Trophoblast cell (in vitro differentiated cells and primary cell): ENCODE data around the gene POLR2C.
A peak's percentile ranks its signal among the peaks of the same experiment; 100 is the strongest.

Experiments used
- DNase-seq, 2 donors: peaks; one replicate each; pipeline ENCODE4 v3.0.0-alpha.2; 2016
- H2AFZ ChIP-seq: 2 replicates; pipeline ENCODE4 v1.6.1; 2013; ENCODE audit warnings: low read length, moderate library complexity, mild to moderate bottlenecking; ENCODE audit not compliant: insufficient read depth, poor library complexity
- H2AK5ac ChIP-seq: 2 replicates; pipeline ENCODE4 v1.6.1; 2013; ENCODE audit warnings: mild to moderate bottlenecking, low read length
- H2BK120ac ChIP-seq: 2 replicates; pipeline ENCODE4 v1.6.1; 2013; ENCODE audit warnings: low read length, mild to moderate bottlenecking, moderate library complexity; ENCODE audit not compliant: insufficient read depth, poor library complexity
- H2BK12ac ChIP-seq: 2 replicates; pipeline ENCODE4 v1.6.1; 2013; ENCODE audit warnings: mild to moderate bottlenecking, low read length, moderate library complexity
- H2BK5ac ChIP-seq: 2 replicates; pipeline ENCODE4 v1.6.1; 2013; ENCODE audit warnings: low read length, low read depth, moderate library complexity, mild to moderate bottlenecking; ENCODE audit not compliant: poor library complexity
- H3K14ac ChIP-seq: 2 replicates; pipeline ENCODE4 v1.6.1; 2013; ENCODE audit warnings: mild to moderate bottlenecking, low read length
- H3K18ac ChIP-seq: 2 replicates; pipeline ENCODE4 v1.6.1; 2013; ENCODE audit warnings: mild to moderate bottlenecking, low read length
- H3K23ac ChIP-seq: 2 replicates; pipeline ENCODE4 v1.6.1; 2013; ENCODE audit warnings: low read length
- H3K27ac ChIP-seq: 2 replicates; pipeline ENCODE4 v1.5.1; 2013; ENCODE audit warnings: low read depth, mild to moderate bottlenecking, inconsistent platforms, low read length, moderate library complexity
- H3K27me3 ChIP-seq: 2 replicates; pipeline ENCODE4 v1.6.1; 2013; ENCODE audit warnings: inconsistent platforms, mild to moderate bottlenecking, low read length, moderate library complexity; ENCODE audit not compliant: insufficient read depth
- H3K36me3 ChIP-seq, 2 experiments: 1 replicate in 1 of 2; 2 replicates in 1 of 2; pipeline ENCODE4 v1.6.1; 2013; ENCODE audit warnings: low read length in 2 of 2, mild to moderate bottlenecking in 2 of 2, moderate library complexity in 1 of 2; ENCODE audit not compliant: insufficient read depth in 2 of 2, control insufficient read depth in 1 of 2
- H3K4ac ChIP-seq: 2 replicates; pipeline ENCODE4 v1.6.1; 2013; ENCODE audit warnings: low read depth, mild to moderate bottlenecking, low read length, moderate library complexity
- H3K4me1 ChIP-seq, 2 experiments: 1 replicate in 1 of 2; 2 replicates in 1 of 2; pipeline ENCODE4 v1.6.1; 2013; ENCODE audit warnings: low read length in 2 of 2, mild to moderate bottlenecking in 2 of 2, moderate library complexity in 1 of 2; ENCODE audit not compliant: insufficient read depth in 2 of 2, control insufficient read depth in 1 of 2
- H3K4me2 ChIP-seq: 2 replicates; pipeline ENCODE4 v1.6.1; 2013; ENCODE audit warnings: inconsistent platforms, mild to moderate bottlenecking, low read length, moderate library complexity
- H3K4me3 ChIP-seq: 2 replicates; pipeline ENCODE4 v1.5.1; 2013; ENCODE audit warnings: mild to moderate bottlenecking, low read depth, low read length, inconsistent platforms
- H3K79me1 ChIP-seq: one replicate; pipeline ENCODE4 v1.6.1; 2013; ENCODE audit warnings: low read length
- H3K79me2 ChIP-seq: 2 replicates; pipeline ENCODE4 v1.6.1; 2013; ENCODE audit warnings: low read length, mild to moderate bottlenecking; ENCODE audit not compliant: control insufficient read depth, insufficient read depth, poor library complexity
- H3K9ac ChIP-seq: 2 replicates; pipeline ENCODE4 v1.6.1; 2013; ENCODE audit warnings: mild to moderate bottlenecking, low read length
- H3K9me3 ChIP-seq: 2 replicates; pipeline ENCODE4 v1.6.1; 2013; ENCODE audit warnings: low read depth, mild to moderate bottlenecking, control low read depth, inconsistent platforms, low read length; ENCODE audit not compliant: insufficient read depth
- H4K12ac ChIP-seq: 2 replicates; pipeline ENCODE4 v1.6.1; 2013; ENCODE audit warnings: low read depth, mild to moderate bottlenecking, low read length, moderate library complexity
- H4K8ac ChIP-seq: 2 replicates; pipeline ENCODE4 v1.6.1; 2013; ENCODE audit warnings: low read depth, mild to moderate bottlenecking, low read length, moderate library complexity
- H4K91ac ChIP-seq: one replicate; pipeline ENCODE4 v1.6.1; 2013; ENCODE audit warnings: low read depth, mild to moderate bottlenecking, low read length, moderate library complexity
- WGBS: extraction: QIAGEN DNeasy Blood & Tissue Kit; methylation state at CpG from one replicate; pipeline ENCODE4 v1.1.7; 2013; ENCODE audit warnings: missing lambda C conversion rate; ENCODE audit not compliant: insufficient read length, insufficient coverage; ENCODE audit errors: extremely low coverage; 5-methylcytosine and 5-hydroxymethylcytosine counted together

Gene POLR2C

GRCh38 chr16:57516773-57517172, 54.3 kb downstream of the POLR2C start:
- Histone ChIP-seq H3K4me2 (no peak overlapping the region), H3K27ac (peak overlapping the region; percentile 98), H2AFZ (no peak overlapping the region), H3K27me3 (no peaks in the 10 kb centered on the region), H3K18ac (peak overlapping the region; percentile 87), H2AK5ac (peak overlapping the region; percentile 98), H3K79me2 (peaks cover 28% of the 10 kb centered on the region), H3K4ac (peak overlapping the region; percentile 88), H3K4me3 (no peak overlapping the region), H4K91ac (peak overlapping the region; percentile 97), H3K14ac (peak overlapping the region; percentile 87), H3K9me3 (no peaks in the 10 kb centered on the region), H3K79me1 (peaks cover 66% of the 10 kb centered on the region), H3K4me1 (peaks cover 49 to 53% of the 10 kb centered on the region in 2 experiments), H4K8ac (peak overlapping the region; percentile 80), H2BK5ac (peak overlapping the region; percentile 98), H2BK12ac (peak overlapping the region; percentile 98), H3K36me3 (peaks cover 5 to 20% of the 10 kb centered on the region in 2 experiments), H4K12ac (no peak overlapping the region), H3K9ac (no peak overlapping the region), H2BK120ac (peak overlapping the region; percentile 98), H3K23ac (no peak overlapping the region)
- WGBS = no CpG with 5 or more reads among the region's 3 CpGs
- no peak for DNase-seq

DNA sequence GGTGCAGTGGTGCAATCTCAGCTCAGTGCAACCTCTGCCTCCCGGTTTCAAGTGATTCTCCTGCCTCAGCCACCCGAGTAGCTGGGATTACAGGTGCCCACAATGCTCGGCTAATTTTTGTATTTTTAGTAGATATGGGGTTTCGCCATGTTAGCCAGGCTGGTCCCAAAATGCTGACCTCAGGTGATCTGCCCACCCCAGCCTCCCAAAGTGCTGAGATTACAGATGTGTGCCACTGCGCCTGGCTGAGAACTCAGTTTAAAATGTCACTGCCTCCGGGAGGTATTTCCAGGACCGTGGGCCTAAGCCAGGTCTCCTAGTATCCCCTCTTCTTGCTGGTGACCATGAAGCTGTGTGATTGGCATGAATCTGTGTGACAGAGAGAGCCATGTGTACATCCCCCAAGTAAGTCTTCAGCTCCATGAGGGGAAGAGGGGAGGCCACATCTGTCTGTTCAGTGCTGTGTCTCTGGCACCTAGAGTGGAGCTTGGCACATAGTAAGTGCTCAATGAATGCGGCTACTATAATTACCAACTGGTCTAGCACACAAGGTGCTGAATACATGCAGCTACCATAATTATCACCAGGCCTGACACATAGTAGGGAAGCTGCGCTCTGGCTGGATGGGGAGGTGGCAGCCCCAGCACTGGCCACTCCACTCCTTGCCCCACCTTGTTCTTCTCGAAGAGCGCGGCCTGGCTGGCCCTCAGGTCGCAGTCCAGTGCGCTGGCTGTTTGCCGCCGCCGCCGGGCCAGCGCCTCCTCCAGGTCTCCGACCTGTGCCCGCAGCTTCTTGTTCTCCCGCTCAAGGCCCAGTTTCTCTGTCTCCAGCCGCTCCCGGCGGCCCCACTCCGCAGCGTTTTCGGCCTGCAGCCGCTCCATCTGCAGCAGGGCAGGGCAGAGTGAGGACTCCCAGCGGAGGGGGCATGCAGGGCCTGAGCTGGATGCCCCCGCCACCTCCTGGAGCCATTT, 55.2 kb downstream of the POLR2C start:
- H3K9me3 ChIP-seq = no peaks in the 10 kb centered on the region
- H3K79me2 ChIP-seq = peaks cover 25% of the 10 kb centered on the region
- H3K9ac ChIP-seq = no peak overlapping the region
- DNase-seq = no peak
- peaks cover 42 to 47% of the 10 kb centered on the region in 2 experiments for H3K4me1 ChIP-seq
- peak overlapping the region; percentile 99 for H2BK12ac ChIP-seq
- H3K14ac ChIP-seq = peak overlapping the region; percentile 42
- peak overlapping the region; percentile 86 for H2BK120ac ChIP-seq
- H3K4me2 ChIP-seq = no peak overlapping the region
- WGBS = no CpG with 5 or more reads among the region's 31 CpGs
- no peak overlapping the region for H3K4me3 ChIP-seq
- peak overlapping the region; percentile 28 for H4K12ac ChIP-seq
- H3K27me3 ChIP-seq = no peaks in the 10 kb centered on the region
- H2BK5ac ChIP-seq = peak overlapping the region; percentile 65
- H2AFZ ChIP-seq = no peak overlapping the region
- peak overlapping the region; percentile 48 for H3K18ac ChIP-seq
- H3K23ac ChIP-seq = no peak overlapping the region
- H3K79me1 ChIP-seq = peaks cover 57% of the 10 kb centered on the region
- H3K36me3 ChIP-seq = peaks cover 7 to 18% of the 10 kb centered on the region in 2 experiments
- H4K91ac ChIP-seq = peak overlapping the region; percentile 97
- peak overlapping the region; percentile 97 for H2AK5ac ChIP-seq
- peak overlapping the region; percentile 23 for H4K8ac ChIP-seq
- H3K4ac ChIP-seq = peak overlapping the region; percentile 71
- peak overlapping the region; percentile 6 for H3K27ac ChIP-seq

GRCh38 chr16:57518520-57518919, 56.0 kb downstream of the POLR2C start:
- Histone ChIP-seq H3K79me1 (peaks cover 53% of the 10 kb centered on the region), H2AFZ (no peak overlapping the region), H2BK120ac (peak overlapping the region; percentile 86), H3K4me3 (no peak overlapping the region), H3K4me1 (peaks cover 38 to 42% of the 10 kb centered on the region in 2 experiments), H3K14ac (peak overlapping the region; percentile 42), H3K79me2 (peaks cover 24% of the 10 kb centered on the region), H3K36me3 (peaks cover 7 to 18% of the 10 kb centered on the region in 2 experiments), H4K91ac (peak overlapping the region; percentile 97), H2BK12ac (peak overlapping the region; percentile 99), H3K4me2 (no peak overlapping the region), H3K4ac (peak overlapping the region; percentile 71), H3K9ac (no peak overlapping the region), H2AK5ac (peak overlapping the region; percentile 97), H3K18ac (peak overlapping the region; percentile 48), H3K9me3 (no peaks in the 10 kb centered on the region), H3K27ac (peak overlapping the region; percentile 6), H2BK5ac (peak overlapping the region; percentile 65), H4K12ac (peak overlapping the region; percentile 28), H3K23ac (no peak overlapping the region), H4K8ac (peak overlapping the region; percentile 40), H3K27me3 (no peaks in the 10 kb centered on the region)
- DNase-seq = no peak
- WGBS = no CpG with 5 or more reads among the region's 13 CpGs

GRCh38 chr16:57518922-57519321, 56.4 kb downstream of the POLR2C start:
- no peak overlapping the region for H3K4me3 ChIP-seq
- H3K18ac ChIP-seq = peak overlapping the region; percentile 48

More at GRCh38 chr16:57518922-57519321, 56.4 kb downstream of the POLR2C start:
- peak overlapping the region; percentile 99 for H2BK12ac ChIP-seq
- peaks cover 21% of the 10 kb centered on the region for H3K79me2 ChIP-seq
- peak overlapping the region; percentile 40 for H4K8ac ChIP-seq
- H3K4ac ChIP-seq = peak overlapping the region; percentile 71
- peaks cover 49% of the 10 kb centered on the region for H3K79me1 ChIP-seq
- no peaks in the 10 kb centered on the region for H3K27me3 ChIP-seq
- no peak overlapping the region for H4K12ac ChIP-seq
- H3K9me3 ChIP-seq = no peaks in the 10 kb centered on the region
- H3K4me2 ChIP-seq = no peak overlapping the region
- H3K14ac ChIP-seq = peak overlapping the region; percentile 78
- H3K9ac ChIP-seq = no peak overlapping the region
- H3K23ac ChIP-seq = no peak overlapping the region
- H2AFZ ChIP-seq = no peak overlapping the region
- DNase-seq = no peak
- H3K4me1 ChIP-seq = peaks cover 34 to 38% of the 10 kb centered on the region in 2 experiments
- peak overlapping the region; percentile 97 for H4K91ac ChIP-seq
- peaks cover 7 to 18% of the 10 kb centered on the region in 2 experiments for H3K36me3 ChIP-seq
- WGBS = no CpG with 5 or more reads among the region's 6 CpGs
- H2BK5ac ChIP-seq = peak overlapping the region; percentile 65
- H3K27ac ChIP-seq = no peak overlapping the region
- peak overlapping the region; percentile 97 for H2AK5ac ChIP-seq
- peak overlapping the region; percentile 86 for H2BK120ac ChIP-seq
